ENCODE data around the gene DDX3X. TPM values are rescaled to one million over a fixed set of nuclear protein-coding genes. Genes with fewer than 3 reads are reported as not detected.
"Not testable (repeated sequence)": the region's sequence is repeated elsewhere in the genome, so short reads cannot be mapped to it uniquely, and the experiment has no call there.

DDX3X gene
- total RNA-seq = 100 to 1,000 TPM; 208 to 256 (median 250) TPM
- long read RNA-seq, donor 1, full-length matches to known transcripts = 43 of 60 reads
- long read RNA-seq, donor 1, partial matches to known transcripts = 11 of 60 reads
- long read RNA-seq, donor 1, other reads (novel, unspliced or antisense) = 6 of 60 reads
- long read RNA-seq, donor 2, full-length matches to known transcripts = 3 of 20 reads
- long read RNA-seq, donor 2, partial matches to known transcripts = 10 of 20 reads
- long read RNA-seq, donor 2, other reads (novel, unspliced or antisense) = 7 of 20 reads

DNA sequence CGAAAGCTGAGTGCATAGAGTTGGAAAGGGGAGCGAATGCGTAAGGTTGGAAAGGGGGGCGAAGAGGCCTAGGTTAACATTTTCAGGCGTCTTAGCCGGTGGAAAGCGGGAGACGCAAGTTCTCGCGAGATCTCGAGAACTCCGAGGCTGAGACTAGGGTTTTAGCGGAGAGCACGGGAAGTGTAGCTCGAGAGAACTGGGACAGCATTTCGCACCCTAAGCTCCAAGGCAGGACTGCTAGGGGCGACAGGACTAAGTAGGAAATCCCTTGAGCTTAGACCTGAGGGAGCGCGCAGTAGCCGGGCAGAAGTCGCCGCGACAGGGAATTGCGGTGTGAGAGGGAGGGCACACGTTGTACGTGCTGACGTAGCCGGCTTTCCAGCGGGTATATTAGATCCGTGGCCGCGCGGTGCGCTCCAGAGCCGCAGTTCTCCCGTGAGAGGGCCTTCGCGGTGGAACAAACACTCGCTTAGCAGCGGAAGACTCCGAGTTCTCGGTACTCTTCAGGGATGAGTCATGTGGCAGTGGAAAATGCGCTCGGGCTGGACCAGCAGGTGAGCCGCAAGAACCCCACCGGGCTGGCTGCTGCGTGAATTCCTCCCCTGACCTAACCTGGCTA is at the start of gene DDX3X:
DDX3X (plus strand) TSS at position 419 of the 619 bp plus-strand sequence; CDS start at position 510, 91 bp downstream.
- Histone ChIP-seq H3K9me3 (no peaks in the 10 kb centered on the region), H3K4me3 (peak within 1 kb of the TSS; percentile 91), H3K36me3 (ENCODE audit: low read depth) (no peaks in the 10 kb centered on the region), H3K4me1 (ENCODE audit: low read depth) (peaks cover 2% of the 10 kb centered on the region)
- peak; percentile 85 for ATAC-seq
- intact Hi-C loops (cut with DNase I, micrococcal nuclease) = loop anchor here in 1 of 2 donors (10.0 kb wide), 1 partner anchor 111 kb away; the partner anchor contains the start of gene NYX
- TF ChIP-seq, protein P1, sequence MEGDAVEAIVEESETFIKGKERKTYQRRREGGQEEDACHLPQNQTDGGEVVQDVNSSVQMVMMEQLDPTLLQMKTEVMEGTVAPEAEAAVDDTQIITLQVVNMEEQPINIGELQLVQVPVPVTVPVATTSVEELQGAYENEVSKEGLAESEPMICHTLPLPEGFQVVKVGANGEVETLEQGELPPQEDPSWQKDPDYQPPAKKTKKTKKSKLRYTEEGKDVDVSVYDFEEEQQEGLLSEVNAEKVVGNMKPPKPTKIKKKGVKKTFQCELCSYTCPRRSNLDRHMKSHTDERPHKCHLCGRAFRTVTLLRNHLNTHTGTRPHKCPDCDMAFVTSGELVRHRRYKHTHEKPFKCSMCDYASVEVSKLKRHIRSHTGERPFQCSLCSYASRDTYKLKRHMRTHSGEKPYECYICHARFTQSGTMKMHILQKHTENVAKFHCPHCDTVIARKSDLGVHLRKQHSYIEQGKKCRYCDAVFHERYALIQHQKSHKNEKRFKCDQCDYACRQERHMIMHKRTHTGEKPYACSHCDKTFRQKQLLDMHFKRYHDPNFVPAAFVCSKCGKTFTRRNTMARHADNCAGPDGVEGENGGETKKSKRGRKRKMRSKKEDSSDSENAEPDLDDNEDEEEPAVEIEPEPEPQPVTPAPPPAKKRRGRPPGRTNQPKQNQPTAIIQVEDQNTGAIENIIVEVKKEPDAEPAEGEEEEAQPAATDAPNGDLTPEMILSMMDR (IDR thresholded peaks at IDR 0.05) = no peak
- DNase-seq = peak; percentile 80 to 94 (median 87)

DNA sequence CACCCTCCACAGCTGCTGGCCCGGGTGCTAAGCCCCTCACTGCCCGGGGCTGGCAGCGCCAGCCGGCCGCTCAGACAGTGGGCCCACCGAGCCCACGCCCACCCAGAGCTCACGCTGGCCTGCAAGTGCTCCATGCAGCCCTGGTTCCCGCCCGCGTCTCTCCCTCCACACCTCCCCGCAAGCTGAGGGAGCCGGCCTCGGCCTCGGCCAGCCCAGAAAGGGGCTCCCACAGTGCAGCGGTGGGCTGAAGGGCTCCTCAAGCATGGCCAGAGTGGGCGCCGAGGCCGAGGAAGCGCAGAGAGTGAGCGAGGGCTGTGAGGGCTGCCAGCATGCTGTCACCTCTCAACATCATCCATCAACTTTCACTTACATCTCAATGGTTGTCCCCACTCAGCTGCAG is 48.0 kb upstream of the DDX3X start:
- intact Hi-C loops (cut with DNase I, micrococcal nuclease); H3K36me3 ChIP-seq (ENCODE audit: low read depth); H3K4me1 ChIP-seq (ENCODE audit: low read depth); H3K4me3 ChIP-seq; ATAC-seq; H3K9me3 ChIP-seq; DNase-seq: not testable (repeated sequence)

DNA sequence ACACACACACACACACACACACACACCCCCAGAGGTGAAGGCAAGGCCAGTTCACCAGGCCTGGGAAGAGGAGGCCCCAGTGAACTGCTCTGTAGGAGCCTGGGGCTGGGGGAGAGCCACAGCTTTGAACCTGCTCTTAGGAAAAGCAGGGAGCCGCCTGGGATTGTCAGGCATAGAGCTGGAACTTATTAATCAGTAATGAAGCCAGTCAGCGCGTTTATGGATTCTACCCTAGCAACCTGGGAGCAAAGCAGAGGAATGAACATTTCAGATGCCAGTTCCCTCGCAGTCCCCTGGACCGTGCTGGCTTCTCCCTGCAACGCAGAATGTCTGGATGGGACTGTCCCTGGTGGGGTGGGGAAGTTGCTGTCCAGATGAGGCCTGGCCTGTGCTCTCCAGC is 45.3 kb upstream of the DDX3X start:
- no peaks in the 10 kb centered on the region for H3K4me1 ChIP-seq (ENCODE audit: low read depth)
- no peaks in the 10 kb centered on the region for H3K36me3 ChIP-seq (ENCODE audit: low read depth)
- H3K4me3 ChIP-seq = no peak overlapping the region
- TF ChIP-seq, protein P1 (IDR thresholded peaks at IDR 0.05) = no peak
- DNase-seq = no peak
- no peaks in the 10 kb centered on the region for H3K9me3 ChIP-seq
- intact Hi-C loops (cut with DNase I, micrococcal nuclease) = no loop called here
- ATAC-seq = no peak

DNA sequence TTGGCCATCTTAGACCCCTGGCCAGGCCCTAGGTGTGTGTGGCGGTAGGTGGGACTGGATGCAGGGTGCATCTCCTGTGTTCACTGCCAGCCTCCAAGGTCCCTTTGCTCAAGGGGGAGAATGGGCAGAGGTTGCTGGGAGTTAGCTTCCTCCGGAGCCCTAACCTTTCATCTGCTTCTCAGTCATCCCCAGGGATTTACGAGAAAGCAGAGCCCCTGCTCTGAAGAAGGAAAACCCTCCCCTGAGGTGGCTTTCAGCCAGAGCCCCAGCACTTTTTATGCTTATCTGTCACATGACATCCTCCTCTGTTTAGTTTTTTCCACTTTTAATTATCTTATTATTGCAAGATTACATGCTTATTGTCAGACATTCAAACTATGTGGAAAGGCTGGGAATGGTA is 44.9 kb upstream of the DDX3X start:
- Histone ChIP-seq H3K4me1 (ENCODE audit: low read depth) (no peaks in the 10 kb centered on the region), H3K4me3 (no peak overlapping the region), H3K36me3 (ENCODE audit: low read depth) (no peaks in the 10 kb centered on the region), H3K9me3 (no peaks in the 10 kb centered on the region)
- DNase-seq (no peak), ATAC-seq (no peak)
- intact Hi-C loops (cut with DNase I, micrococcal nuclease) = no loop called here
- TF ChIP-seq, protein P1 (IDR thresholded peaks at IDR 0.05) = no peak

DNA sequence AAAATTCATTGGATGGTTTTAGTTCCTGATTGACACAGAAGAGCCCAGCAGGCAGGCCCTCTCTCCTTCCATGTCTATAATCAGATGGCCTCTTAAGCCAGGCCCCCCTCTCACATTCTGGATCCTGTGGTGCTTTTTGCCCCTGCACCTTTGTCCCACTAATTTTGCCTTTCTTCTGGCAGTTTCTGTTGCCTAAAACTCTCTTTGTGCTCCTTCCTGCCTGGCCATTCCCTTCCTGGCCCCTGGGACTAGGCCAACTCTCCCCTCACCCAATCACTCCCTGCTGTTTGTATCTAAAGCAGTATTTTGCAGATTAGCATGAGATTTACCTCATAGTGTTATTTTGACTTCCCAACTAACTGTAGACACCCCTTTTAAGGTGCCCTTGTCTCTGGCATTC is 42.7 kb upstream of the DDX3X start:
- no peaks in the 10 kb centered on the region for H3K9me3 ChIP-seq
- ATAC-seq (no peak), DNase-seq (no peak)
- TF ChIP-seq, protein P1 (IDR thresholded peaks at IDR 0.05) = no peak
- no peak overlapping the region for H3K4me3 ChIP-seq
- H3K36me3 ChIP-seq (ENCODE audit: low read depth) = no peaks in the 10 kb centered on the region
- no peaks in the 10 kb centered on the region for H3K4me1 ChIP-seq (ENCODE audit: low read depth)
- intact Hi-C loops (cut with DNase I, micrococcal nuclease) = no loop called here

DNA sequence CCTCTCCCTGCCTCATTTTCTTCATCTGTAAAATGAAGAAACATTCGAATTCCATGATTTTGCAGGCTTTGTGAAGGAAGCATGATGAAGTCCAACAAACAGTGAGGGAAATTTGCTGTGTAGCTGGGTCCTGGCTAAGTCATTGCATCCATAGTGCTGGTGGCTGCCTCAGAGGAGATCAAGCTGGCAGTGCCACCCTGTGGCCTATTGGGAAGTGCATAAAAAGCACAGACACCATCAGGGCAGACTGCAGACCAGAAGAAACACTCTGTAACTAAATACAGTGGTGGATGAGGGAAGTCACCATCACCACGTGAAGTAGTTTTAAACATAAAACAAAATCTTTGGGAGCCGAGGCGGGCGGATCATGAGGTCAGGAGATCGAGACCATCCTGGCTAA is 40.7 kb upstream of the DDX3X start:
- ATAC-seq = peak; percentile 68

More for the DNA sequence above, 40.7 kb upstream of the DDX3X start:
- no peak overlapping the region for H3K4me3 ChIP-seq
- intact Hi-C loops (cut with DNase I, micrococcal nuclease) = no loop called here
- DNase-seq = peak in 1 of 3 donors; percentile 19
- TF ChIP-seq, protein P1 (IDR thresholded peaks at IDR 0.05) = no peak
- no peaks in the 10 kb centered on the region for H3K4me1 ChIP-seq (ENCODE audit: low read depth)
- no peaks in the 10 kb centered on the region for H3K36me3 ChIP-seq (ENCODE audit: low read depth)
- H3K9me3 ChIP-seq = no peaks in the 10 kb centered on the region
